Fibroblast of peridontal ligament (primary cell): Measurements from ENCODE around the gene DAGLB.
"Not testable (repeated sequence)": the region's sequence is repeated elsewhere in the genome, so short reads cannot be mapped to it uniquely, and the experiment has no call there.

ENCODE experiments used
- DNase-seq: peaks from one replicate; pipeline ENCODE4 v3.0.0-alpha.2; 2010; ENCODE audit errors: extremely low read depth

DAGLB gene

DNA sequence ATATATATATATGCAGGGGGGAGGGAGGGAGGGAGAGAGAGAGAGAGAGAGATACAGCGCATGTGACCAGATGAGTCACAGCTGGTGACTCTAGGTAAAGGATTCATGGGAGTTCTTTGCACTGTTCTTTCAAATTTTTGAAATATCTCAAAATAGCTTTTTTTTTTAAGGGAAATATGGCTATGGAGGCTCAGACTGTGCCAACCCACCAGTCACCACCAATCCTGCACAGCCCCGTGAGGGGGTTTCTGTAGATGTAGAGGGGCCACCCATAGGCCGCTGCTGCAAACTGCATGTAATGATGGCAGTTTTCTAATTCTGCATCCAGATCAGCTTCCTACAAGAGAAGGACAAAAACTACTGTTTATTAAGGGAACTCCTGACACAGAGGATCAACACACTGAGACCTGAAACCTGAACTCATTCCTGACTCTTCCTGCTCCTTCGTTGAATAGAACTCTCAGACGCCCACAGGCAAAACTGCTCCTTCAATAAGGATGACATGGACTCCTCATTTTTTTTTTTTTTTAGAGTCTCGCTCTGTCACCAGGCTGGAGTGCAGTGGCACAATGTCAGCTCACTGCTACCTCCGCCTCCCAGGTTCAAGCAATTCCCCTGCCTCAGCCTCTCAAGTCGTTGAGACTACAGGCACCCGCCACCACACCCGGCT lies 17.3 kb downstream of the DAGLB start:
- peak; percentile 44 for DNase-seq

DNA sequence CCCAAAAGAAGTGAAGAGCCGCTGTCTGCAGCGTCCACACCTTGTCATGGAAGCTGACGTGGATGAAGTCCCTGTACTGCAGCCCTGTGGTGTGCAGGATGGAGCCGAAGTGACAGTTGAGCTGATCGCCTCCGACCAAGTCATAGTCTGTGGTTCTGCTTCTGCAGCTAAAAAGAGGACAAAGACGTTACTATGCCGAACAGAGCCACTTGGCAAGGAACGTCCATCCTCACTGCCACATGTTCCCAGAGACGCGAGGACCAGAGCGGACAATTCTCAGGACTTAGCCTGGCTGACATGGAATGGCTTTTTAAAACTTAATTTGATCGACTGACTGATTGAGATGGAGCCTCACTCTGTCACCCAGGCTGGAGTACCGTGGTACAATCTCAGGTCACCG lies 21.8 kb downstream of the DAGLB start:
- DNase-seq: no peak

DNA sequence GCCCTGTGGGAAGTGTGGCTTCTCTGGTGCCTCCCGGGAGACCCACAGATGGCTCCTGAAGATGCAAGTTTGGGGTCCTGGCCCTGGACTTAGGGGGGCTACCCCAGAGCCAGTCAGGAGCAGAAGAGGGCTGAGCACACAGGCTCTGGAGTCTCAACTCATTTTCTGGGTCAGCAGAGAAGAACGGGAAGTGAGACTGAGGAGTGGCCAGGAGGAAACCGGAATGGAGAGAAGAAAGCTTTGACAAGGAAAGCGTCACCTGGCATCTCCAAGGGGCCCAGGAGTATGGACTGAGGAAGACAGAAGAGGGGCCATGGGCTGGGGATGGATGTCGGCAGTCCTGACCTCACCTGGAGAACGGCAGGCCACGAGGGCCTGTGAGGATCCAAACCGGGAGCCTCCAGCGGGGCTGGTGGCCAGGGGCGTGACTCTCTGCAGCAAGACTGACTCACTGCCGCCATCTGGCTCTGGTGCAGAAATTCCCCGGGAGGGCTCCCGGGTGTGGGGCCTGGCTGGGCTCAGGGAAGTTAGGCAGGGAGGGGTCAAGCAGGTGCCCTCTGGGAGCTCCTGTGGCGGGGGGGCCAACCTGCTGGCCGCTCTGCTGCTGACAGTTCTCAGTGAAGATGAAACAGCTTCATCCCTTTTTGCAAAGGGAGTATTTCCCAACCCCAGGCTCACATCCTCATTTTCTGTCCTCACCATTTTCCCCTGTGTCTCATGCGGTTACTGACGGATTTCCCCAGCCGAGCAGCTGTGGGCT lies 23.6 kb downstream of the DAGLB start:
- no peak for DNase-seq

DNA sequence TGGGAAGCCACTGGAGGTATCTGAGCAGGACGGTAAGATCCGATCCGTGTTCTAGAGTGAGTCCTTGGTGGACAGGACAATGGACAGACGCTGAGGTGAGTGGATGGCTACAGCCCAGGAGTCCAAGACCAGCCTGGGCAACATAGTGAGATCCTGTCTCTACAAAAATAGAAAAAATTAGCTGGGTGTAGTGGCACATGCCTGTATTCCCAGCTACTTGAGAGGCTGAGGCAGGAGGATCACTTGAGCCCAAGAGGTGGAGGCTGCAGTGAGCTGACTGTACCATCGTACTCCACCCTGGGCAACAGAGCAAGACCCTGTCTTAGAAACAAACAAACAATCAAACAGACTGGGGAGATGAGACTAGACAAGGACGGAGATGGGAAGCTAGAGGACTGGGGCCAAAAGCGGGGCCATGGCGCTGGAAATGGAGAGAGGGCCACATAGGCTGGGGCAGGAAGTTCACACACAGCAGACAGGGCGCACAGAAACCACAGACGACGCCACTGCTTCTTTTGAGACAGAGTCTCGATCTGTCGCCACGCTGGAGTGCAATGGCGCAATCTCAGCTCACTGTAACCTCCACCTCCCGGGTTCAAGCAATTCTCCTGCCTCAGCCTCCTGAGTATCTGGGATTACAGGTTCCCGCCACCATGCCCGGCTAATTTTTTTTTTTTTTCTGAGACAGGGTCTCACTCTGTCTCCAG lies 24.7 kb downstream of the DAGLB start:
- DNase-seq: no peak

DNA sequence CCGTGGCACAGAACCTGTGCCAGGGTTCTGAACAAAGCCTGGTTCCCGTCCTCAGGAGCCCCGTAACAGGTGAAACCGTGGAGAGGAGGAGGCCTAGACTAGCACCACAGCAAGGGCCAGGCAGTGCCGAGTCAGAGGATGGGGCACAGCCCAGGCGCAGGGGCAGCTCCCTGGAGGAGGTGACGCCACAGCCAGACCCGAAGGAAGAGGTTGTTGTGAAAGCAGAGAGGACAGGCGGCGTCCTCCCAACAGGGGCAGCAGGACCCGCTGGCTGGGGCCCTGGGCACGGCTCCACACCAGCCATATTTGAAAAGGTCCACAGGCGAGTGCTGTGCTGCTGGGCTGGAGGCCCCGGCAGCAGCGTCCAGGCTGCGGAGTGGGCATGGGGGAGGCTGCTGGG lies 25.7 kb downstream of the DAGLB start:
- DNase-seq: no peak

DNA sequence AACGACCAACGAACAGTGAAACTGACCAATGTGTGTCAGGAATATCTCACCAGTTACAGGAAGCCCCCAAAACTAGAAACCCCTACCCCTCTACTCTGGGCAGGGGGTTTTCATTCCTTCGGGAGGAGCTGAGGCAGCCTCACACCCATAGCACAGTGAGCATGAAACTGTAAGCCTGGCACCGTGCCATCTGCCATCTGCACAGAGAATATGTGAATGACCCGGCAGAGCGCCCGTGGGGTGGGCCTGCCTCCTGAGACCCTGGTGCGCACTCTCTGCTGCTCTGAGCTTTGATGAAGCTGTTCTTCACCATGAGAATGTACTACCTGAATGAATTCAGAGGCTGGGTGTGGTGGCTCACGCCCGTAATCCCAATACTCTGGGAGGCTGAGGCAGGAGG lies 27.1 kb downstream of the DAGLB start:
- no peak for DNase-seq

DNA sequence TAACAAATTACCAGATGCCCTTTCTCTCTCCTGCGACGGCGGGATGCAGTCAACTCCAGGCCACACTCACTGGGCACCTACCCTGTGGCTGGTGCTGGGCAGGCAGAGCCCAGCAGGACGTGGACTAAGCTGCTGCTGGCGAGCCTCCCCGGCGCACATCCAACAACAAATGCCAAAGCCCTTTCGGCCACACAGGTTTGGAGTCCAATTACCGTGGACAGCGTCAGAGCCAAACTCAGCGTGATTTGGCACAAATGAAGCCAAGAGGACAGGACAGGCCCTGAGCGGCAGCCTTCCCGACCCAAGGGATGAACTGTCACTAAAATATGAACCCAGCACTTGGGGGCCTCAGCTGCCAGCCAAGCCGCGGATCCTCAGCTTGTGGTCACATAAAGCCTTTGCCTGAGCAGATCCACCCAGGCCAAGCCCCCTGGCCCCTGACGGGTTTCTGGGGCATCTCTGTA lies 28.4 kb downstream of the DAGLB start:
- DNase-seq: no peak

DNA sequence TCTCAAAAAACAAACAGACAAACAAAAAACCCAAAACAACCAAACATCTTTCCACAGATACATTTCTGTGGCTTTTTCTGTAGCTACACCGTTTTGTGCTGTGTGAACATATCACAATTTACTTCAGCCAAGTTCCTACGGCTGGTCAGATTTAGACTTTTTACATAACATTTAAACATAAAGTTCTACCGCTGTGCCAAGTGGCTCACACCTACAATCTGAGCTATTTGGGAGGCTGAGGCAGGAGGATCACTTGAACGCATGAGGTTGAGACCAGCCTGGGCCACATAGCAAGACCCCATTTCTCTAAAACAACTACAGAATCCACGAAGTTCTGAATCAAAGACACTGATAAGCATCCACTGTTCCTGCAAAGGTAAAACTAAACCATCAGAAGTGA lies 30.3 kb downstream of the DAGLB start:
- DNase-seq: no peak

DNA sequence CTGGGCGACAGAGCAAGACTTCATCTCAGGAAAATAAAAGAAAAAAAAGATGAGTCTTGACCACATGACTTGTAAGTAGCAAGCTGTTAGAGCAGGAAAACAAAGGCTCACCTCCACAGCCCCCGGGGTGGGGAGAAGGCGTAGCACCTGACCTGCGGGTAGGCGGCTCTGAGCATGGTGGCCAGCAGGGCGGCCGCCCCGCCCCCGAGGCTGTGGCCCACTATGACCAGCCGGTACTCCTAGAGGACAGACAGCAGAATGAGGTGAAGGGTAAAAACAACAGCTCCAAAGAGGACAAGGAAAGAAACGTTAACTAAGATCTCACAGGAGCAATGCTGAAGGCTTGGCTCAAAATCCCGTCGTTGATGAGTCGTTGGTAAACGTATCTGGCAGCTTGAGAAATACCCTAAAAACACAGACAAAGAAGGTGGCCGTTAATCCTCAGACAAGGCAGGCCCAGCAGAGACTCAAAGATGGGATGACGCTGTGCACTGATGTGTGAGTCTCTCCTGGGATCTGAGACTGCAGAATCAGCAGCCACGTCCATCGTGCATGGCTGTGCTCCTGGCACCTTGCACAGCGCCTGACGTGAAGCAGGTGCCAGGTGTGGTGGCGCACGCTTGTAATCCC lies 31.1 kb downstream of the DAGLB start:
- no peak for DNase-seq

DNA sequence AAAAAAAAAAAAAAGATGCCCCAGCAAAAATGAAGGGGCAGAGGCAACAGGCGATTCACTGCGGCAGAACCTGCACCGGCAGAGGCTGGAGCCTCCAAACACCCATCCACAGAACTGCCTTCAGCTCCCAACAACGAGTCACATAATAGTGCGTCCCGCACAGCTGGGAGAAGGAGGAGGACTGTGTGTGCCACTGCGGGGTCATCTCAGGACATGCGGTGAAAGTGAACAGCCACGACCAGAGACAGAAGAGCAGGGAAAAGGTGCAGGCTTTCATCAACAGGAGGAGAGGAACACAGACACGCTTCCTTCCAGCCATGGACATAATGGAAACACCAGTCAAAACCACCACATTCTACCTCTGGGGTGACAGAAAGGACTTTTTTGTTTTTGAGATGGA lies 34.1 kb downstream of the DAGLB start:
- no peak for DNase-seq

DNA sequence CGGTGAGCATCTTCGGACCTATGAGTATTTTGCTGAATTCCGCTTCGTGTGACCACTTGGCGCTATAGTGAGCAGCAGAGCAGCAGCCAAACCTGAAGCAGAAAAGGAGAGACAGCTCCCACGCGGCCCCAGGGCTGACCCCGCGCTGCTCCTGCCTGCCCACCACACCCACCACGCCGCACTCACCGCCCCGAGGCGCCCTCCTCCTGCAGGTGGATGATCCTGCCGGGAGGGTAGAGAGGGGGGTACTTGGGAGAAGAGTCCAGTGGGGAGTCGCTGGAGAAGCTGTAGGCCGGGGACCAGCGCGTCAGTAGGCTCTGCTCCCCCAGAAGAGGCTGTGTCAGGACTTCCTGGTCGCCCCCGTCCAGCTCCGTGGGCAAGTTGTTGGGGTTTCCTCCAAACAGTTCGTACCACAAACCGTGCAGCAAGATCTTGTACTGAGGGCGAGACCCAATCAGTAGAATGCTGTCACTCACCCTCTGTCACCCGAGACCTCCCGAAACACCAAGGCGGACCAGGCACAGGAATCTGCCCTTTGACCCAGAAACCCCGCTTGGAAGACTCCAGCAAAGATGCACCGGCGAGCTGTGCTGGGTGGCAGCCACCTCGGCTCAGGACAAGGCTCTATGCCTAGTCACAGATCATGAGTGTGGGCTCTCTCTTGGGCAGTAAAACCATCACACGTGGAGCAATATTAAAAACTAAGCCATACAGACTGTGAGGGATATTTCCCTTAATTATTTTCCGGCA lies 37.6 kb downstream of the DAGLB start:
- no peak for DNase-seq

DNA sequence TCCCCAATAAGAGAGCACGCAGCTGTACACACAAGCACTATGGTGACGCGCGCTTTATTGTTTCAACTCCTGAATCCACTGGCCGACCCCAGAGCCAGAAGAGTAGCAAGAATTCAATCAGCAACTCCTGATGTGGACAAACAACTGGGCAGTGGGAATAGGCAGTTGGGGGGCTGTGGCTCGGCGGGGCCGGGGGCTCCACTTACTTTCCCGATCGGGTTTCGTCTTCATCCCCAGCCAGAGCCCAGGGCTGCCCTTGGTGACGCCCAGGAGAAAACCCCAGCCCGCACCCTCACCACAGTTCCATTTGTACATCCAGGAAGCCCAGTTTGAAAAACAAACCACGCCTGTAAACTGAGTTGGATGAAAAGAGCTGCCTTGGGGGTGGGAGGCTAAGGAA lies 38.7 kb downstream of the DAGLB start:
- no peak for DNase-seq

DNA sequence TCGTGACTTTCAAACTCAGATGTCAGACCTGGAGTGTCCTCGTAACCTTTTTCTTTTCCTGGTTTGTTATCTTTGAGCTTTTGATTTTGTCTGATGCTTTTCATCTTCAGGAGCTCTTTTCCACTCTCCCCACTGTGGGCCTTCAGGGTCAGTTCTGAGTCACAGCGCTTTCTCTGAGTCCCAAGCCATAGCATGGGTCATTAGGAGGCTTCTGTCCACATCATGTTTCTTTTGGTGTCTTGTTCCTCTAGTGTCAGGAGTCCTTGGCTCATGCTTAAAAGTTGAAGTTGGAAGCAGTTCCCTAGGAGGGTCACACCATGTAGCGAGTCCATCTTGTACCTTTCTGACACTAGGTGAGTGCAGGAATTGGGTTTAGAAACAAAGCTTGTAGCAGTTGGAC lies 40.3 kb downstream of the DAGLB start:
- no peak for DNase-seq

DNA sequence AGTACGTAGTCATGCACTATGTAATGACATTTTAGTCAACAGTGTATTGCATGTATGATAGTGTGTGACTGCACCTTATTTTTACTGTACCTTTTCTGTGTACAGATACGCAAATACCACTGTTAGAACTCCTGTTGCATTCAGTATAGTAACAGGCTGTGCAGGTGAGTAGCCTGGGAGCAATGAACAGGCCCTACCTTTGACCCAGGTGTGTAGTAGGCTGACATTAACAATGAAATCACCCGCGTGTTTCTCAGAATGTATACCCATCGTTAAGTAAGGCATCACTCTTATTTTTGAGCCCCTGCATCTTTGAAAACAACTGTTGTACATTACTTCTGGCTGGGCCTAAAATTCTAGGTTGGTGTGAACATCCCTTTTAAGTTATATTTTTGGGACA lies 41.6 kb downstream of the DAGLB start:
- DNase-seq: no peak

DNA sequence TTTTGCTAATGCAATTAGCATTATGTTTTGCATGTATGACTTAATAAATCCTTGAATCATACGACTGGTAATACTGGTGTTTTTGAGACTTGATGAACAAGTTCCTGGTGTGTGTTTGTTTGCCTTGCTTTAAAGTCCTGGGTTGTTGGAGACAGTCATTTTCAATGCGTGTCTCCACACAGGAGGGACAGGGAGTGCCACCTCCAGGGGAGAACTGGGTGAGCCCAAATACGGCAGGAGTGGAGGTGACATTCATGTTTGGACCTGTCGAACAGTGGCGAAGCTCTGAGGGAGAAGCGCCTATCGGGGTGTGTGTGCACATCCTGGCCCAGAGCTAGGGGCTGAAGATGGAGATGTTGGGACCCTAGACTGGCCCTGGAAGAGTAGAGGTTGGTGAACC lies 43.8 kb downstream of the DAGLB start:
- no peak for DNase-seq

DNA sequence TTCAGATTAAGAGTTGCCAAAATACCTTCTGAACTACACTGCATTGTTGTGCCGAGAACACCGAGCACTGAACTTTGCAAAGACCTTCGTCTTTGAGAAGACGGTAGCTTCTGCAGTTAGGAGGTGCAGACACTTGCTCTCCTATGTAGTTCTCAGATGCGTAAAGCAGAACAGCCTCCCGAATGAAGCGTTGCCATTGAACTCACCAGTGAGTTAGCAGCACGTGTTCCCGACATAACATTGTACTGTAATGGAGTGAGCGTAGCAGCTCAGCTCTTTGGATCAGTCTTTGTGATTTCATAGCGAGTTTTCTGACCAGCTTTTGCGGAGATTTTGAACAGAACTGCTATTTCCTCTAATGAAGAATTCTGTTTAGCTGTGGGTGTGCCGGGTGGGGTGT lies 45.0 kb downstream of the DAGLB start:
- no peak for DNase-seq

DNA sequence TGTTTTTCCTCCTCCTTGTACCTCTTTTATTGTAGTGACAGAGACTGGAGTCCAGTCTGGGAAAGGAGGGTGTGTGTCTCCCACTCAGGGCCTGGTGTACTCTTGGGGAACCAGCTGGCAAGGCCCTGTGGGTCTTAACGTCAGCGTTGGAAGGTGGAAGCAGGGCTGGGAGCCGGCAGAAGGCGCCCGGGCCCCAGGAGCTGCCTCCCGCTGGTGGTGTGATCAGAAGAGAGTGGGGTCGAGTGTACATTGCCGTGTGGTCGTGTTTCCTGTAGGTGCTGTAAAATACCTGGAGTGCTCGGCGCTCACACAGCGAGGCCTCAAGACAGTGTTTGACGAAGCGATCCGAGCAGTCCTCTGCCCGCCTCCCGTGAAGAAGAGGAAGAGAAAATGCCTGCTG lies 45.7 kb downstream of the DAGLB start:
- DNase-seq: no peak

DNA sequence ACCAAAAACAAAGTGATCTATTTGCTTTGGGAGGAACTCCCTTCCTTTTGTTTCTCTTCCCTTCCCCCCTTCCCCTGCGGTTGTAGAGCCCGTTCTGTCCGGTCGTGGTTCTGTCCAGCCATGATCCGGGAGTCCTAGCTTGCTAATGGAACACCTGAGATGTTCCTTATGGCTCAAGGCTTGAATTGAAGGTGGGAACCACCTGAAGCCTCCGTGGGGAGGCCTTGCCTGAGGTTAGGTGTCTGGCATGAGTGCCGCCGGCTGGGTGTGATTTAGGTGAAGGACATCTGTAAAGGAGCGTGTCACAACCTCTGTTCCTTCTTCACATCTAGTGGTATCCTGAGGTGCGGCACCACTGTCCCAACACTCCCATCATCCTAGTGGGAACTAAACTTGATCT lies 46.2 kb downstream of the DAGLB start:
- no peak for DNase-seq

DNA sequence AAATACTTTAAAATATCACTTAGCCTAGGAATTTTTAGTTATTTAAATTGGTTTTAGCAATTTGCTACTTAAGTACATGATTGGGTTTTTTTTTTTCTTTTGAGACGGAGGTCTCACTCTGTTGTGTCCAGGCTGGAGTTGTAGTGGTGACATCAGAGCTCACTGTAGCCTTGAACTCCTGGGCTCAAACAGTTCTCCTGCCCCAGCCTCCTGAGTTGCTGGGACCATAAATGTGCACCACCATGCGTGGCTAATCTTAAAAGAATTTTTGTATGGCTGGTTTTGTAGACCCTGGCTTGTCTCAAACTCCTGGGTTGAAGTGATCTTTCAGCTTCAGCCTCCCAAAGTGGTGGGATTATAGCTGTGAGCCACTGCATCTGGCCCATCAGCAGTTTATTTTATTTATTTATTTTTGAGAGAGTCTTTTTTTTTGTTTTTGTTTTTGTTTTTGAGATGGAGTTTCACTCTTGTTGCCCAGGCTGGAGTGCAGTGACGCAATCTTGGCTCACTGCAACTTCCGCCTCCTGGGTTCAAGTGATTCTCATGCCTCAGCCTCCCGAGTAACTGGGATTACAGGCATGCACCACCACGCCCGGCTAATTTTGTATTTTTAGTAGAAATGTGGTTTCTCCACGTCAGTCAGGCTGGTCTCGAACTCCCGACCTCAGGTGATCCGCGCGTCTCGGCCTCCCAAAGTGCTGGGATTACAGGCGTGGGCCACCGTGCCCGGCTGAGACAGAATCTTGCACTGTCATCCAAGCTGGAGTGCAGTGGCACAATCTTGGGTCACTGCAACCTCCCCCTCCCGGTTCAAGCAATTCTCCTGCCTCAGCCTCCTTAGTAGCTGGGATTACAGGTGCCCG lies 47.3 kb downstream of the DAGLB start:
- not testable (repeated sequence) for DNase-seq

DNA sequence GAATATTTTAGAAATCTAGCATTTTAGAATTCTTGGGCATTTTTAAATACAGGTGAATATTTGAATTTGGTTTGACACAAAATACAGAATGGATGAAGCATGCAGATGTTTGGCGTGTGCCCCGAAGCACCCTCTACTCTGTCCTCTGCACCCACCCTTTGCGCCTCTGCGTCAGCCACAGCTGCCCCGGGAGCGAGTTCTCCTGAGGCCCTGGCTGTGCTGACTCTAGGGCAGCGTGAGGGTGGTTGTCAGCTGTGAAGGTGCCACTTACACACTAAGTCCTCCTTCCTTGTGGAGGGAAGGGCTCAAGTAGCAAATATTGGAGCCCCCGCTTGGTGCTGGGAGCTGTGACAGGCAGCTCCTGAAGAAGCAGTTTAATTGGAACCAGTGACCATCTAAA lies 48.4 kb downstream of the DAGLB start:
- DNase-seq: no peak

DNA sequence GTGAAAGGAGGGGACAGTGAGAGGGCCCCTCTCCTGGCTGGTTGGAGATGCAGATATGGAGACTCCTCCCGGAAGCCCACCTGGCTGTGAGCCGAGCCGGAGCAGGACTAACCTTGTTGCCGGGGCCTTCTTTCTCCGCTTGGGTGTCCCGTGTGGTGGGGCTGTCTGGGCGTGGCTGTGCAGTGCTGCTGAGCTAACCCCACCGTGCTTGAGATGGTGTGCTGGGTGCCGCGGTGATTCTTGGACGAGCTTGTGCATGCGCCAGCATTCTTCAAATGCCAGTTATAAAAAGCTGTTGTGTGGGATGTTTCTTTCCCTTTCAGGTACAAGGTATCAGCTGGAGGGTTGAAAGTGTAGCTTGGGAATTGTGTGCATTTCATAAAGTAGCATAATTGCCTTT lies 48.8 kb downstream of the DAGLB start:
- no peak for DNase-seq
